ENCODE data around the gene SLC45A3. TPM values are rescaled to one million over a fixed set of nuclear protein-coding genes. Genes with fewer than 3 reads are reported as not detected.

The SLC45A3 gene
- total and polyA plus RNA-seq, 2 donors (not counting 3 experiments of a cell fraction or from before 2014, with no cell fraction given): 15.1 to 15.6 TPM

GRCh38 chr1:205719015-205719414 lies 38.7 kb upstream of the SLC45A3 start:
- no peak for DNase-seq (ENCODE audit: low read depth, low spot score)
- Histone ChIP-seq H3K27me3 (ENCODE audit: control insufficient read depth in 2 of 2, insufficient read depth in 2 of 2, low read length in 2 of 2) (no peaks in the 10 kb centered on the region), H3K36me3 (ENCODE audit: control insufficient read depth in 2 of 2, extremely low read depth in 1 of 2, insufficient read depth in 2 of 2, low read length in 2 of 2) (peaks cover 11 to 47% of the 10 kb centered on the region in 2 experiments), H3K9me1 (replicated peaks; ENCODE audit: control insufficient read depth, extremely low read depth, insufficient read depth, low read length) (no peaks in the 10 kb centered on the region), H2AFZ (ENCODE audit: low read depth, low read length) (no peak overlapping the region), H3K9ac (replicated peaks; ENCODE audit: extremely low read depth, insufficient read depth, low read length) (no peak overlapping the region), H3K4me2 (ENCODE audit: insufficient read depth, low read length) (no peak overlapping the region), H3K4me3 (replicated peaks in 1 of 3; ENCODE audit: insufficient read depth in 1 of 3, low read depth in 1 of 3, low read length in 3 of 3) (no peak overlapping the region), H4K20me1 (replicated peaks; ENCODE audit: control insufficient read depth, extremely low read depth, insufficient read depth, low read length) (peaks cover 2% of the 10 kb centered on the region), H3K4me1 (ENCODE audit: control insufficient read depth, extremely low read depth, insufficient read depth, low read length) (no peaks in the 10 kb centered on the region), H3K9me3 (replicated peaks; ENCODE audit: control insufficient read depth, insufficient read depth, low read length) (no peaks in the 10 kb centered on the region), H3K79me2 (ENCODE audit: control insufficient read depth, insufficient read depth, low read length) (peaks cover 11% of the 10 kb centered on the region), H3K27ac (ENCODE audit: insufficient read depth, low read depth, low read length) (no peak overlapping the region)
- BruUV-seq (replicated peaks): no TSS peak
- CTCF ChIA-PET: no interaction called here
- dilution Hi-C loops (cut with MboI; ENCODE audit: extremely low pct_ligation_motif_present, low sequenced_read_pairs) (no loop called here), intact Hi-C loops (cut with micrococcal nuclease) (no loop called here)
- POLR2A ChIA-PET: no interaction called here
- TF ChIP-seq MYC (IDR thresholded peaks at IDR 0.05; ENCODE audit: low read depth, low read length) (no peak), CTCF (IDR thresholded peaks at IDR 0.05; ENCODE audit: extremely low read depth in 1 of 2, insufficient read depth in 1 of 2, low read depth in 1 of 2, low read length in 2 of 2) (no peak), JUN (IDR thresholded peaks at IDR 0.05; ENCODE audit: borderline replicate concordance, insufficient read depth, insufficient read length, low read depth) (no peak), MAX (IDR thresholded peaks at IDR 0.05; ENCODE audit: insufficient read depth, insufficient read length) (no peak), POLR2A (IDR thresholded peaks at IDR 0.05; ENCODE audit: low read depth, low read length) (no peak), GATA2 (IDR thresholded peaks at IDR 0.05; ENCODE audit: insufficient read depth, insufficient read length, low read depth, low read length) (no peak), EZH2 (IDR thresholded peaks at IDR 0.05; ENCODE audit: borderline replicate concordance, low read depth, low read length, severe bottlenecking) (no peak), POLR2AphosphoS5 (IDR thresholded peaks at IDR 0.05; ENCODE audit: insufficient read depth, low read depth, low read length) (no peak), FOS (IDR thresholded peaks at IDR 0.05; ENCODE audit: borderline replicate concordance, insufficient read depth, low read length) (no peak)
- FAIRE-seq: no peak

All from endothelial cell of umbilical vein (primary cell).